Esophagus muscularis mucosa (tissue), 4 donors: ENCODE data around the gene PCBP3. TPM values are rescaled to one million over a fixed set of nuclear protein-coding genes. Genes with fewer than 3 reads are reported as not detected.
"Not testable (repeated sequence)": the region's sequence is repeated elsewhere in the genome, so short reads cannot be mapped to it uniquely, and the experiment has no call there.

Source experiments
- DNase-seq: peaks from one replicate; pipeline ENCODE4 v3.0.0-alpha.2; 2017; ENCODE audit errors: extremely low spot score
- H3K27ac ChIP-seq, 4 donors: fragments of 200-600 bp; sonication (generic); replicated peaks in 1 of 4; 1 replicate in 3 of 4; 2 replicates in 1 of 4; pipeline ENCODE4 v1.5.1; 2016 to 2019; ENCODE audit warnings: mild to moderate bottlenecking in 1 of 4
- H3K27me3 ChIP-seq, 4 donors: fragments of 200-600 bp; sonication (generic); one replicate each; pipeline versions ENCODE4 v1.5.1 to v1.6.0; 2016 to 2019
- H3K36me3 ChIP-seq, 4 donors: fragments of 200-600 bp; sonication (generic); one replicate each; pipeline ENCODE4 v1.5.1; 2016 to 2019
- H3K4me1 ChIP-seq, 4 donors: fragments of 200-600 bp; sonication (generic); one replicate each; pipeline ENCODE4 v1.5.1; 2016 to 2019
- H3K4me3 ChIP-seq, 4 donors: fragments of 200-600 bp; sonication (generic); 1 replicate in 2 of 4; 2 replicates in 2 of 4; pipeline ENCODE4 v1.5.1; 2016 to 2019; ENCODE audit warnings: mild to moderate bottlenecking in 4 of 4, moderate library complexity in 1 of 4
- H3K9me3 ChIP-seq, 4 donors: fragments of 200-600 bp; sonication (generic); 1 replicate in 3 of 4; 2 replicates in 1 of 4; pipeline ENCODE4 v1.5.1; 2016 to 2019
- CTCF ChIP-seq, 3 experiments: fragments of 200-600 bp in 2 of 3; fragments of 450-650 bp in 1 of 3; sonication (generic) in 2 of 3; IDR thresholded peaks; one replicate each; pipeline ENCODE4 v1.5.1; 2017 to 2019; ENCODE audit warnings: antibody characterized with exemption in 3 of 3, mild to moderate bottlenecking in 2 of 3, moderate library complexity in 1 of 3
- EP300 ChIP-seq: sonication (generic); formaldehyde crosslinking; IDR thresholded peaks from one replicate; pipeline ENCODE4 v1.6.1; 2017; ENCODE audit warnings: antibody characterized with exemption
- POLR2A ChIP-seq: fragments of 450-650 bp; IDR thresholded peaks from one replicate; pipeline ENCODE4 v1.6.1; 2017; ENCODE audit warnings: antibody characterized with exemption, moderate library complexity, mild to moderate bottlenecking, low read depth
- POLR2AphosphoS5 ChIP-seq, 2 donors: sonication (generic); formaldehyde crosslinking; IDR thresholded peaks; one replicate each; pipeline ENCODE4 v1.6.1; 2017; ENCODE audit warnings: antibody characterized with exemption in 2 of 2
- WGBS: methylation state at CpG from one replicate; pipeline ENCODE4 v1.1.5; 2018; 5-methylcytosine and 5-hydroxymethylcytosine counted together
- intact Hi-C: fragments of 100-400 bp; cut with DNase I; formaldehyde crosslinking; loops from one replicate; pipeline ENCODE4 v1.15.1; 2023
- total RNA-seq, 4 donors: library from RNA; depleted of rRNA; stranded (reverse); fragments of >200 nt; gene quantifications; one replicate each; pipeline versions ENCODE4 v1.1.0 to v1.2.1, GENCODE V29; 2016

The PCBP3 gene
- total RNA-seq, 4 donors from 2014 or later, result 7.5 to 9.2 (median 8.1) TPM

- Histone ChIP-seq H3K4me1 (peaks cover 13 to 22% (median 14%) of the 10 kb centered on the region in 4 donors), H3K9me3 (no peaks in the 10 kb centered on the region), H3K36me3 (peaks cover 0 to 5% (median 0%) of the 10 kb centered on the region in 4 donors), H3K27ac (no peak overlapping the region), H3K4me3 (no peak overlapping the region), H3K27me3 (no peaks in the 10 kb centered on the region)
- DNase-seq, result no peak
- intact Hi-C loops, result no loop called here
- WGBS, result 90% methylated on average over 2 of the region's 2 CpGs
- TF ChIP-seq CTCF (IDR thresholded peaks at IDR 0.05), result no peak
- no peak for TF ChIP-seq EP300
- no peak for TF ChIP-seq POLR2AphosphoS5 (IDR thresholded peaks at IDR 0.05)
- TF ChIP-seq POLR2A, result no peak
Measured at GRCh38 chr21:45848331-45848730, 204.8 kb downstream of the PCBP3 start.

- Histone ChIP-seq H3K36me3 (peaks cover 0 to 5% (median 0%) of the 10 kb centered on the region in 4 donors), H3K4me3 (no peak overlapping the region), H3K9me3 (no peaks in the 10 kb centered on the region), H3K4me1 (peaks cover 13 to 22% (median 14%) of the 10 kb centered on the region in 4 donors), H3K27me3 (no peaks in the 10 kb centered on the region), H3K27ac (no peak overlapping the region)
- intact Hi-C loops, result no loop called here
- DNase-seq, result no peak
- 89% methylated on average over 2 of the region's 2 CpGs for WGBS
- TF ChIP-seq POLR2AphosphoS5 (IDR thresholded peaks at IDR 0.05) (no peak), EP300 (no peak), CTCF (IDR thresholded peaks at IDR 0.05) (no peak), POLR2A (no peak)
Measured at GRCh38 chr21:45848805-45849204, 205.3 kb downstream of the PCBP3 start.

DNA sequence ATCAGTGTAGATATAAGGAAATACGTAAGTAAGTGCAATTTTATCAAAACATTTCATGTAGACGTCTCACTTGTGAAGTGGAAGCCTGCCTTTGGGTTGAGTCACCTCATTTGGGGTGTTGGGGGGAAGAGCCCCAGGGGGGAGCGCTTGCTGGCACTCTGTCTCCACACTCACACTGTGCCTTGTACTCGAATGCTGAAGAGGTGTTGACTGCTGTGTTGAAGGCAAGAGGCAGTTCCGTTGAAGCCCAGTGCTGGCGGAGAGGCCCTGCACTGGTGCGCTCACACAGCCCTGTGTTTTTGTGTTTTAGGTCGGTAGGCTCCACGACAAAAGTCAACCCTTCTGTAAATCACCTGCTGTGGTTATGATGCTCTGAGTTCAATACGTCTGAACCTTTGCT is 206.1 kb downstream of the PCBP3 start:
- intact Hi-C loops, result no loop called here
- TF ChIP-seq POLR2AphosphoS5 (IDR thresholded peaks at IDR 0.05) (no peak), EP300 (no peak), CTCF (IDR thresholded peaks at IDR 0.05) (no peak), POLR2A (no peak)
- H3K9me3 ChIP-seq, result no peaks in the 10 kb centered on the region
- no peak overlapping the region for H3K27ac ChIP-seq
- 86% methylated on average over 10 of the region's 10 CpGs for WGBS
- H3K36me3 ChIP-seq, result peaks cover 0 to 5% (median 0%) of the 10 kb centered on the region in 4 donors
- peaks cover 0 to under 1% (median 0%) of the 10 kb centered on the region in 4 donors for H3K27me3 ChIP-seq
- no peak for DNase-seq
- no peak overlapping the region for H3K4me3 ChIP-seq
- H3K4me1 ChIP-seq, result peaks cover 13 to 22% (median 14%) of the 10 kb centered on the region in 4 donors

GRCh38 chr21:45850181-45850580 is 206.7 kb downstream of the PCBP3 start:
- Histone ChIP-seq H3K4me3 (no peak overlapping the region), H3K27me3 (peaks cover 0 to 5% (median 0%) of the 10 kb centered on the region in 4 donors), H3K9me3 (no peaks in the 10 kb centered on the region), H3K4me1 (peaks cover 13 to 22% (median 14%) of the 10 kb centered on the region in 4 donors), H3K27ac (no peak overlapping the region), H3K36me3 (peaks cover 0 to 5% (median 0%) of the 10 kb centered on the region in 4 donors)
- intact Hi-C loops, result no loop called here
- DNase-seq, result no peak
- 86% methylated on average over 4 of the region's 4 CpGs for WGBS
- TF ChIP-seq POLR2A (no peak), EP300 (no peak), CTCF (IDR thresholded peaks at IDR 0.05) (no peak), POLR2AphosphoS5 (IDR thresholded peaks at IDR 0.05) (no peak)

DNA sequence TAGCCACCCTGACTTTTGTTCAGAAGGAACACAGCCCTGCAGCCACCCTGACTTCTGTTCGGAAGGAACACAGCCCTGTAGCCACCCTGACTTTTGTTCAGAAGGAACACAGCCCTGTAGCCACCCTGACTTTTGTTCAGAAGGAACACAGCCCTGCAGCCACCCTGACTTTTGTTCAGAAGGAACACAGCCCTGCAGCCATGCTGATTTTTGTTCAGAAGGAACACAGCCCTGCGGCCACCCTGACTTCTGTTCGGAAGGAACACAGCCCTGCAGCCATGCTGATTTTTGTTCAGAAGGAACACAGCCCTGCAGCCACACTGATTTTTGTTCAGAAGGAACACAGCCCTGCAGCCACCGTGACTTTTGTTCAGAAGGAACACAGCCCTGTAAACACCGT is 208.9 kb downstream of the PCBP3 start:
- H3K27me3 ChIP-seq, H3K4me3 ChIP-seq, H3K36me3 ChIP-seq, H3K27ac ChIP-seq, DNase-seq, H3K4me1 ChIP-seq, intact Hi-C loops, H3K9me3 ChIP-seq: not testable (repeated sequence)
- 57% methylated on average over 5 of the region's 5 CpGs for WGBS
